GM12878 (cell line): ENCODE data around the gene ASB2. TPM values are rescaled to one million over a fixed set of nuclear protein-coding genes. Genes with fewer than 3 reads are reported as not detected.
A peak's percentile ranks its signal among the peaks of the same experiment; 100 is the strongest.

Experiments
- BHLHE40 ChIP-seq, 2 experiments: fragments of 450-650 bp in 1 of 2; IDR thresholded peaks; 2 replicates each; pipeline ENCODE4 v1.6.1; 2011 to 2017; ENCODE audit warnings: low read depth in 2 of 2, borderline replicate concordance in 1 of 2, improper control_type of control experiment in 1 of 2, low read length in 1 of 2, mild to moderate bottlenecking in 1 of 2
- ESRRA ChIP-seq: IDR thresholded peaks from 2 replicates; pipeline ENCODE4 v1.6.1; 2012; ENCODE audit warnings: mild to moderate bottlenecking, low read length, improper control_type of control experiment
- GATAD2B ChIP-seq: fragments of 450-650 bp; conservative IDR thresholded peaks from 2 replicates; pipeline ENCODE4 v1.6.1; 2017; ENCODE audit warnings: low read depth, mild to moderate bottlenecking, moderate library complexity
- JUND ChIP-seq: IDR thresholded peaks from 2 replicates; pipeline ENCODE4 v1.6.1; 2012; ENCODE audit warnings: low read depth, mild to moderate bottlenecking, low read length, improper control_type of control experiment, moderate library complexity
- MLLT1 ChIP-seq: fragments of 450-650 bp; IDR thresholded peaks from 2 replicates; pipeline ENCODE4 v1.6.1; 2016; ENCODE audit warnings: mild to moderate bottlenecking
- NBN ChIP-seq: fragments of 450-650 bp; IDR thresholded peaks from 2 replicates; pipeline ENCODE4 v1.6.1; 2016
- NFYB ChIP-seq: IDR thresholded peaks from 2 replicates; pipeline ENCODE4 v1.6.1; 2011; ENCODE audit warnings: low read depth, mild to moderate bottlenecking, low read length, improper control_type of control experiment, moderate library complexity; ENCODE audit not compliant: insufficient read depth
- PAX5 ChIP-seq: IDR thresholded peaks from 2 replicates; pipeline ENCODE4 v1.6.1; 2011; ENCODE audit warnings: low read depth, low read length, borderline replicate concordance
- RAD21 ChIP-seq: IDR thresholded peaks from 2 replicates; pipeline ENCODE4 v1.6.1; 2011; ENCODE audit warnings: mild to moderate bottlenecking, low read depth, low read length, moderate library complexity; ENCODE audit not compliant: insufficient read depth
- RB1 ChIP-seq: fragments of 450-650 bp; formaldehyde crosslinking; IDR thresholded peaks from 2 replicates; pipeline ENCODE4 v1.6.1; 2017; ENCODE audit warnings: mild to moderate bottlenecking, borderline replicate concordance
- RUNX3 ChIP-seq: IDR thresholded peaks from 2 replicates; pipeline ENCODE4 v1.6.1; 2012; ENCODE audit warnings: low read length, inconsistent platforms
- SMC3 ChIP-seq: IDR thresholded peaks from 2 replicates; pipeline ENCODE4 v1.6.1; 2011; ENCODE audit warnings: low read length, improper control_type of control experiment, borderline replicate concordance
- STAT1 ChIP-seq: fragments of 450-650 bp; conservative IDR thresholded peaks from 2 replicates; pipeline ENCODE4 v1.6.1; 2014; ENCODE audit warnings: antibody characterized with exemption, mild to moderate bottlenecking
- TBL1XR1 ChIP-seq: IDR thresholded peaks from 2 replicates; pipeline ENCODE4 v1.6.1; 2012; ENCODE audit warnings: low read depth, low read length, improper control_type of control experiment
- TCF12 ChIP-seq: IDR thresholded peaks from 2 replicates; pipeline ENCODE4 v1.6.1; 2011; ENCODE audit warnings: low read depth, mild to moderate bottlenecking, low read length
- TCF3 ChIP-seq: IDR thresholded peaks from 2 replicates; pipeline ENCODE4 v1.6.1; 2012; ENCODE audit warnings: low read depth, mild to moderate bottlenecking, low read length, borderline replicate concordance; ENCODE audit not compliant: insufficient read depth
- ZNF207 ChIP-seq: fragments of 450-650 bp; IDR thresholded peaks from 2 replicates; pipeline ENCODE4 v1.6.1; 2014; ENCODE audit warnings: antibody characterized with exemption, mild to moderate bottlenecking, borderline replicate concordance
- ZNF592 ChIP-seq: fragments of 450-650 bp; IDR thresholded peaks from 2 replicates; pipeline ENCODE4 v1.6.1; 2017; ENCODE audit warnings: mild to moderate bottlenecking, moderate library complexity
- polyA plus RNA-seq, 11 experiments: library from polyadenylated mRNA; depleted of rRNA in 4 of 11; unstranded in 6 of 11; stranded (reverse) in 5 of 11; fragments of >200 nt; fragmentation: Nextera tagmentation in 4 of 11; fragmentation: Illumina TruSeq in 1 of 11; extraction: Ambion mirVana in 4 of 11; extraction: Trizol in 1 of 11; gene quantifications; 1 replicate in 1 of 11; 2 replicates in 10 of 11; pipeline versions ENCODE4 v1.2.1 to v1.2.3, GENCODE V29; 2011 to 2016; ENCODE audit warnings: inconsistent platforms in 2 of 11, missing spikeins in 2 of 11, low read depth in 1 of 11
- total RNA-seq, 4 experiments: library from RNA; depleted of rRNA in 3 of 4; stranded (reverse); fragments of >200 nt in 3 of 4; fragmentation: Illumina TruSeq in 1 of 4; extraction: Trizol in 1 of 4; gene quantifications; 2 replicates each; pipeline versions ENCODE4 v1.2.1 to v1.2.3, GENCODE V29; 2013 to 2021
- TF ChIP-seq, protein P1 (sequence below): fragments of 450-650 bp; IDR thresholded peaks from 2 replicates; pipeline ENCODE4 v1.6.1; 2017; ENCODE audit warnings: mild to moderate bottlenecking

Gene ASB2
- total and polyA plus RNA-seq, 10 of the 15 experiments (the other 5 are each of a cell fraction or from before 2014, with no cell fraction given), result 3.0 to 54.8 (median 33.5) TPM

GRCh38 chr14:93939304-93940229 is 36.8 kb downstream of the ASB2 start (continued):
- TF ChIP-seq RUNX3, result peak; percentile 60
- TF ChIP-seq MLLT1, result peak; percentile 26; the same call in 1 of the 2 replicates
- 0 out of 2 replicates have a peak, but pooled peaks have one; percentile 25 for TF ChIP-seq TCF3
- TF ChIP-seq TCF12, result 0 out of 2 replicates have a peak, but pooled peaks have one; percentile 19
- TF ChIP-seq ESRRA, result 0 out of 2 replicates have a peak, but pooled peaks have one; percentile 49
- TF ChIP-seq RAD21, result peak; percentile 80
- TF ChIP-seq, protein P1, sequence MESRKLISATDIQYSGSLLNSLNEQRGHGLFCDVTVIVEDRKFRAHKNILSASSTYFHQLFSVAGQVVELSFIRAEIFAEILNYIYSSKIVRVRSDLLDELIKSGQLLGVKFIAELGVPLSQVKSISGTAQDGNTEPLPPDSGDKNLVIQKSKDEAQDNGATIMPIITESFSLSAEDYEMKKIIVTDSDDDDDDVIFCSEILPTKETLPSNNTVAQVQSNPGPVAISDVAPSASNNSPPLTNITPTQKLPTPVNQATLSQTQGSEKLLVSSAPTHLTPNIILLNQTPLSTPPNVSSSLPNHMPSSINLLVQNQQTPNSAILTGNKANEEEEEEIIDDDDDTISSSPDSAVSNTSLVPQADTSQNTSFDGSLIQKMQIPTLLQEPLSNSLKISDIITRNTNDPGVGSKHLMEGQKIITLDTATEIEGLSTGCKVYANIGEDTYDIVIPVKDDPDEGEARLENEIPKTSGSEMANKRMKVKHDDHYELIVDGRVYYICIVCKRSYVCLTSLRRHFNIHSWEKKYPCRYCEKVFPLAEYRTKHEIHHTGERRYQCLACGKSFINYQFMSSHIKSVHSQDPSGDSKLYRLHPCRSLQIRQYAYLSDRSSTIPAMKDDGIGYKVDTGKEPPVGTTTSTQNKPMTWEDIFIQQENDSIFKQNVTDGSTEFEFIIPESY, result peak; percentile 71; the same call in 1 of the 2 replicates
- peak; percentile 56 to 74; a peak in 3 of 4 replicates for TF ChIP-seq BHLHE40 (IDR thresholded peaks at IDR 0.05; ENCODE audit: borderline replicate concordance in 1 of 2, low read depth in 2 of 2, low read length in 1 of 2)
- peak; percentile 87 for TF ChIP-seq ZNF592
- TF ChIP-seq STAT1, result 0 out of 2 replicates have a peak, but pooled peaks have one; percentile 51
- TF ChIP-seq JUND, result no peak
- peak; percentile 96 for TF ChIP-seq SMC3
- peak; percentile 69; the same call in 1 of the 2 replicates for TF ChIP-seq TBL1XR1
- peak; percentile 32; the same call in 1 of the 2 replicates for TF ChIP-seq ZNF207
- 0 out of 2 replicates have a peak, but pooled peaks have one; percentile 18 for TF ChIP-seq PAX5
- TF ChIP-seq RB1, result peak; percentile 68; the same call in 1 of the 2 replicates
- TF ChIP-seq GATAD2B, result peak; percentile 57; the same call in 1 of the 2 replicates
- TF ChIP-seq NBN, result no peak
- no peak for TF ChIP-seq NFYB
